Erythroblast (primary cell): ENCODE data around the gene MRPS14.

Source experiments
- GATA1 ChIP-seq: IDR thresholded peaks from 2 replicates; pipeline ENCODE4 v1.6.1; 2011; ENCODE audit warnings: low read depth, mild to moderate bottlenecking, control low read depth, low read length, moderate library complexity
- POLR2A ChIP-seq: IDR thresholded peaks from 2 replicates; pipeline ENCODE4 v1.6.1; 2011; ENCODE audit warnings: mild to moderate bottlenecking, low read length

- TF ChIP-seq POLR2A, result no peak
- TF ChIP-seq GATA1, result no peak
These were observed 58.3 kb downstream of the MRPS14 start for GRCh38 chr1:174964972-174965361.
